H1 (cell line): Measurements from ENCODE around the gene NUP50. TPM values are rescaled to one million over a fixed set of nuclear protein-coding genes. Genes with fewer than 3 reads are reported as not detected.

Experiments used
- BCL11A ChIP-seq, 2 experiments: IDR thresholded peaks; one replicate each; pipeline ENCODE4 v1.6.1; 2011; ENCODE audit warnings: low read depth in 2 of 2, low read length in 2 of 2, mild to moderate bottlenecking in 2 of 2
- KDM1A ChIP-seq: fragments of 200-600, 300-600 bp; sonication (generic); IDR thresholded peaks from 2 replicates; pipeline ENCODE4 v1.7.1; 2016; ENCODE audit warnings: mild to moderate bottlenecking, low read length, borderline replicate concordance
- KDM4A ChIP-seq: IDR thresholded peaks from one replicate; pipeline ENCODE4 v1.7.1; 2012; ENCODE audit warnings: low read depth, mild to moderate bottlenecking, moderate library complexity, low read length, inconsistent platforms; ENCODE audit not compliant: severe bottlenecking
- POLR2A ChIP-seq, 2 experiments: IDR thresholded peaks; 1 replicate in 1 of 2; 2 replicates in 1 of 2; pipeline ENCODE4 v1.6.1; 2011; ENCODE audit warnings: low read depth in 2 of 2, low read length in 2 of 2, mild to moderate bottlenecking in 2 of 2; ENCODE audit errors: control extremely low read depth in 1 of 2
- RBBP5 ChIP-seq: IDR thresholded peaks from 2 replicates; pipeline ENCODE4 v1.7.1; 2012; ENCODE audit warnings: low read depth, mild to moderate bottlenecking, inconsistent platforms, low read length, moderate library complexity, borderline replicate concordance
- RFX5 ChIP-seq: IDR thresholded peaks from 2 replicates; pipeline ENCODE4 v1.6.1; 2011; ENCODE audit warnings: low read depth, low read length, improper control_type of control experiment, borderline replicate concordance
- SRF ChIP-seq: IDR thresholded peaks from 2 replicates; pipeline ENCODE4 v1.6.1; 2011; ENCODE audit warnings: mild to moderate bottlenecking, low read depth, low read length, moderate library complexity
- ZNF274 ChIP-seq: IDR thresholded peaks from 2 replicates; pipeline ENCODE4 v1.7.0; 2012; ENCODE audit warnings: low read length, borderline replicate concordance; ENCODE audit errors: extremely low read depth
- polyA plus RNA-seq, 7 experiments: library from polyadenylated mRNA; depleted of rRNA in 3 of 7; stranded (reverse) in 5 of 7; unstranded in 2 of 7; fragments of >200 nt in 5 of 7; fragments of 200-250 nt in 2 of 7; gene quantifications; 1 replicate in 5 of 7; 2 replicates in 1 of 7; 4 replicates in 1 of 7; pipeline versions ENCODE4 v1.2.1 to v1.2.3, GENCODE V29; 2011 to 2013; ENCODE audit warnings: missing spikeins in 2 of 7, mixed read lengths in 2 of 7
- total RNA-seq: library from RNA; stranded (reverse); fragmentation: NEBNext Ultra II Directional; extraction: Animal tissue kit (Norgen Biotek cat#: 25700); gene quantifications from 2 replicates; pipeline ENCODE4 v1.2.1, GENCODE V29; 2021

Gene NUP50
- total and polyA plus RNA-seq, 2 of the 8 experiments (the other 6 are each of a cell fraction or from before 2014, with no cell fraction given) = 20.0 to 112 TPM

GRCh38 chr22:45210174-45210573, 46.4 kb downstream of the NUP50 start (continued):
- TF ChIP-seq ZNF274 (no peak), RBBP5 (no peak), KDM1A (no peak), SRF (no peak), RFX5 (no peak), POLR2A (IDR thresholded peaks at IDR 0.05; ENCODE audit: control extremely low read depth in 1 of 2, low read depth in 2 of 2, low read length in 2 of 2) (no peak), BCL11A (IDR thresholded peaks at IDR 0.05; ENCODE audit: low read depth in 2 of 2, low read length in 2 of 2) (no peak), KDM4A (no peak)
